ENCODE results near the gene TMEM271.
A peak's percentile ranks its signal among the peaks of the same experiment; 100 is the strongest.

Gene TMEM271

GRCh38 chr4:612052-612748, 36.1 kb upstream of the TMEM271 start:
- no peak overlapping the region for H3K9ac ChIP-seq (ENCODE audit: low read length)
- no peak overlapping the region for H2AK5ac ChIP-seq (ENCODE audit: low read length)
- no peak overlapping the region for H3K4ac ChIP-seq (ENCODE audit: low read depth, low read length)
- no peak overlapping the region for H3K18ac ChIP-seq (ENCODE audit: low read length)
- no peaks in the 10 kb centered on the region for H3K36me3 ChIP-seq (ENCODE audit: control insufficient read depth, insufficient read depth, low read length)
- H3K4me1 ChIP-seq (ENCODE audit: control insufficient read depth, low read depth, low read length), result no peaks in the 10 kb centered on the region
- no peak overlapping the region for H2BK15ac ChIP-seq (replicated peaks; ENCODE audit: low read depth)
- no peaks in the 10 kb centered on the region for H3K79me1 ChIP-seq (ENCODE audit: low read length)
- no peaks in the 10 kb centered on the region for H3K27me3 ChIP-seq (ENCODE audit: insufficient read depth, low read length, poor library complexity)
- no peak overlapping the region for H3K56ac ChIP-seq (ENCODE audit: low read length)
- H3K4me3 ChIP-seq (ENCODE audit: low read length), result no peak overlapping the region
- H3K79me2 ChIP-seq (ENCODE audit: control insufficient read depth, insufficient read depth, low read length), result no peaks in the 10 kb centered on the region
- no peak overlapping the region for H4K8ac ChIP-seq (ENCODE audit: low read depth, low read length)
- H4K5ac ChIP-seq (ENCODE audit: low read length), result no peak overlapping the region
- no peak for DNase-seq
- H3K23ac ChIP-seq (ENCODE audit: low read length), result no peak overlapping the region
- no peak overlapping the region for H2BK120ac ChIP-seq (ENCODE audit: low read depth, low read length)
- no peak overlapping the region for H3K4me2 ChIP-seq (ENCODE audit: low read length)
- WGBS (ENCODE audit: extremely low coverage, insufficient coverage, low lambda C conversion rate), result no CpG with 5 or more reads among the region's 22 CpGs
- no peak overlapping the region for H3K27ac ChIP-seq (ENCODE audit: low read depth, low read length)
- H2BK5ac ChIP-seq (ENCODE audit: low read length), result no peak overlapping the region

- Histone ChIP-seq H3K18ac (ENCODE audit: low read length) (no peak overlapping the region), H3K27ac (ENCODE audit: low read depth, low read length) (no peak overlapping the region), H2BK120ac (ENCODE audit: low read depth, low read length) (no peak overlapping the region), H3K4me3 (ENCODE audit: low read length) (no peak overlapping the region), H3K4me2 (ENCODE audit: low read length) (no peak overlapping the region), H2AK5ac (ENCODE audit: low read length) (no peak overlapping the region), H3K4ac (ENCODE audit: low read depth, low read length) (no peak overlapping the region), H3K79me2 (ENCODE audit: control insufficient read depth, insufficient read depth, low read length) (no peaks in the 10 kb centered on the region), H3K36me3 (ENCODE audit: control insufficient read depth, insufficient read depth, low read length) (no peaks in the 10 kb centered on the region), H4K5ac (ENCODE audit: low read length) (no peak overlapping the region), H3K56ac (ENCODE audit: low read length) (no peak overlapping the region), H3K27me3 (ENCODE audit: insufficient read depth, low read length, poor library complexity) (no peaks in the 10 kb centered on the region), H3K4me1 (ENCODE audit: control insufficient read depth, low read depth, low read length) (no peaks in the 10 kb centered on the region), H3K23ac (ENCODE audit: low read length) (no peak overlapping the region), H4K8ac (ENCODE audit: low read depth, low read length) (no peak overlapping the region), H3K79me1 (ENCODE audit: low read length) (no peaks in the 10 kb centered on the region), H2BK5ac (ENCODE audit: low read length) (no peak overlapping the region), H2BK15ac (replicated peaks; ENCODE audit: low read depth) (no peak overlapping the region), H3K9ac (ENCODE audit: low read length) (no peak overlapping the region)
- peak; percentile 48 for DNase-seq
- no CpG with 5 or more reads among the region's 10 CpGs for WGBS (ENCODE audit: extremely low coverage, insufficient coverage, low lambda C conversion rate)
Observed at GRCh38 chr4:610411-611261, 34.5 kb upstream of the TMEM271 start.

- no peak overlapping the region for H3K56ac ChIP-seq (ENCODE audit: low read length)
- H3K27ac ChIP-seq (ENCODE audit: low read depth, low read length), result no peak overlapping the region
- no peak overlapping the region for H2BK15ac ChIP-seq (replicated peaks; ENCODE audit: low read depth)
- no peak overlapping the region for H4K5ac ChIP-seq (ENCODE audit: low read length)
- WGBS (ENCODE audit: extremely low coverage, insufficient coverage, low lambda C conversion rate), result no CpG with 5 or more reads among the region's 8 CpGs
- no peaks in the 10 kb centered on the region for H3K27me3 ChIP-seq (ENCODE audit: insufficient read depth, low read length, poor library complexity)
- no peak overlapping the region for H3K18ac ChIP-seq (ENCODE audit: low read length)
- no peak overlapping the region for H3K23ac ChIP-seq (ENCODE audit: low read length)
- no peak overlapping the region for H3K9ac ChIP-seq (ENCODE audit: low read length)
- no peak overlapping the region for H2BK5ac ChIP-seq (ENCODE audit: low read length)
- H2AK5ac ChIP-seq (ENCODE audit: low read length), result no peak overlapping the region
- no peak overlapping the region for H4K8ac ChIP-seq (ENCODE audit: low read depth, low read length)
- H3K79me2 ChIP-seq (ENCODE audit: control insufficient read depth, insufficient read depth, low read length), result no peaks in the 10 kb centered on the region
- H3K4me3 ChIP-seq (ENCODE audit: low read length), result no peak overlapping the region
- H3K36me3 ChIP-seq (ENCODE audit: control insufficient read depth, insufficient read depth, low read length), result no peaks in the 10 kb centered on the region
- H2BK120ac ChIP-seq (ENCODE audit: low read depth, low read length), result no peak overlapping the region
- no peaks in the 10 kb centered on the region for H3K4me1 ChIP-seq (ENCODE audit: control insufficient read depth, low read depth, low read length)
- no peak overlapping the region for H3K4me2 ChIP-seq (ENCODE audit: low read length)
- DNase-seq, result no peak
- no peak overlapping the region for H3K4ac ChIP-seq (ENCODE audit: low read depth, low read length)
- no peaks in the 10 kb centered on the region for H3K79me1 ChIP-seq (ENCODE audit: low read length)
Observed at GRCh38 chr4:609400-610050, 33.4 kb upstream of the TMEM271 start.

GRCh38 chr4:608236-608635, 32.1 kb upstream of the TMEM271 start:
- Histone ChIP-seq H2AK5ac (ENCODE audit: low read length) (no peak overlapping the region), H3K27ac (ENCODE audit: low read depth, low read length) (no peak overlapping the region), H2BK5ac (ENCODE audit: low read length) (no peak overlapping the region), H3K18ac (ENCODE audit: low read length) (no peak overlapping the region), H3K36me3 (ENCODE audit: control insufficient read depth, insufficient read depth, low read length) (no peaks in the 10 kb centered on the region), H4K5ac (ENCODE audit: low read length) (no peak overlapping the region), H3K23ac (ENCODE audit: low read length) (no peak overlapping the region), H3K4me3 (ENCODE audit: low read length) (no peak overlapping the region), H3K4me1 (ENCODE audit: control insufficient read depth, low read depth, low read length) (no peaks in the 10 kb centered on the region), H3K56ac (ENCODE audit: low read length) (no peak overlapping the region), H3K4ac (ENCODE audit: low read depth, low read length) (no peak overlapping the region), H3K9ac (ENCODE audit: low read length) (no peak overlapping the region), H3K27me3 (ENCODE audit: insufficient read depth, low read length, poor library complexity) (no peaks in the 10 kb centered on the region), H2BK15ac (replicated peaks; ENCODE audit: low read depth) (no peak overlapping the region), H4K8ac (ENCODE audit: low read depth, low read length) (no peak overlapping the region), H2BK120ac (ENCODE audit: low read depth, low read length) (no peak overlapping the region), H3K79me1 (ENCODE audit: low read length) (no peaks in the 10 kb centered on the region), H3K79me2 (ENCODE audit: control insufficient read depth, insufficient read depth, low read length) (no peaks in the 10 kb centered on the region), H3K4me2 (ENCODE audit: low read length) (no peak overlapping the region)
- no CpG with 5 or more reads among the region's 7 CpGs for WGBS (ENCODE audit: extremely low coverage, insufficient coverage, low lambda C conversion rate)
- no peak for DNase-seq

GRCh38 chr4:605702-606425, 29.8 kb upstream of the TMEM271 start:
- no peak overlapping the region for H2BK120ac ChIP-seq (ENCODE audit: low read depth, low read length)
- no peak overlapping the region for H3K4ac ChIP-seq (ENCODE audit: low read depth, low read length)
- no peak overlapping the region for H3K4me2 ChIP-seq (ENCODE audit: low read length)
- H2AK5ac ChIP-seq (ENCODE audit: low read length), result no peak overlapping the region
- H3K56ac ChIP-seq (ENCODE audit: low read length), result no peak overlapping the region
- H3K4me1 ChIP-seq (ENCODE audit: control insufficient read depth, low read depth, low read length), result no peaks in the 10 kb centered on the region
- WGBS (ENCODE audit: extremely low coverage, insufficient coverage, low lambda C conversion rate), result no CpG with 5 or more reads among the region's 17 CpGs
- H2BK15ac ChIP-seq (replicated peaks; ENCODE audit: low read depth), result no peak overlapping the region
- no peak overlapping the region for H3K18ac ChIP-seq (ENCODE audit: low read length)
- H3K79me2 ChIP-seq (ENCODE audit: control insufficient read depth, insufficient read depth, low read length), result no peaks in the 10 kb centered on the region
- H3K36me3 ChIP-seq (ENCODE audit: control insufficient read depth, insufficient read depth, low read length), result no peaks in the 10 kb centered on the region
- no peak overlapping the region for H4K8ac ChIP-seq (ENCODE audit: low read depth, low read length)
- H3K79me1 ChIP-seq (ENCODE audit: low read length), result no peaks in the 10 kb centered on the region
- no peaks in the 10 kb centered on the region for H3K27me3 ChIP-seq (ENCODE audit: insufficient read depth, low read length, poor library complexity)
- H4K5ac ChIP-seq (ENCODE audit: low read length), result no peak overlapping the region
- no peak overlapping the region for H3K4me3 ChIP-seq (ENCODE audit: low read length)
- H3K23ac ChIP-seq (ENCODE audit: low read length), result no peak overlapping the region
- no peak overlapping the region for H3K27ac ChIP-seq (ENCODE audit: low read depth, low read length)
- no peak for DNase-seq
- H2BK5ac ChIP-seq (ENCODE audit: low read length), result no peak overlapping the region
- no peak overlapping the region for H3K9ac ChIP-seq (ENCODE audit: low read length)

Data from mesendoderm (in vitro differentiated cells).